CD4-positive, alpha-beta memory T cell (primary cell): Measurements from ENCODE around the gene PLEKHA7. TPM values are rescaled to one million over a fixed set of nuclear protein-coding genes. Genes with fewer than 3 reads are reported as not detected.

Experiments used
- CTCF ChIA-PET: fragments of 350-600 bp; sonication (Branson Sonifier 250); formaldehyde crosslinking; loops from one replicate; lab custom pipeline; 2021; ENCODE audit warnings: inconsistent platforms; ENCODE audit not compliant: partially characterized antibody; lab: Charles Lee
- POLR2A ChIA-PET: fragments of 350-600 bp; sonication (Branson Sonifier 250); formaldehyde crosslinking; loops from one replicate; lab custom pipeline; 2021; ENCODE audit not compliant: partially characterized antibody; lab: Charles Lee
- DNase-seq, 5 donors: peaks; one replicate each; pipeline versions ENCODE4 v3.0.0 to v3.0.0-alpha.2; 2020 to 2022; ENCODE audit warnings: mixed read lengths in 1 of 5
- H3K27ac ChIP-seq: one replicate; pipeline ENCODE4 v1.7.0; 2013; ENCODE audit warnings: low read depth, low read length
- H3K27me3 ChIP-seq: 2 replicates; pipeline ENCODE4 v1.7.0; 2013; ENCODE audit warnings: mild to moderate bottlenecking, low read length, moderate library complexity; ENCODE audit not compliant: insufficient read depth
- H3K36me3 ChIP-seq: 2 replicates; pipeline ENCODE4 v1.7.0; 2013; ENCODE audit warnings: mild to moderate bottlenecking, low read length, moderate library complexity; ENCODE audit not compliant: insufficient read depth
- H3K4me1 ChIP-seq: 2 replicates; pipeline ENCODE4 v1.7.0; 2013; ENCODE audit warnings: mild to moderate bottlenecking, low read length, moderate library complexity; ENCODE audit not compliant: insufficient read depth
- H3K4me3 ChIP-seq, 2 donors: one replicate each; pipeline ENCODE4 v1.7.0; 2013; ENCODE audit warnings: low read length in 2 of 2, mild to moderate bottlenecking in 1 of 2
- H3K9me3 ChIP-seq, 2 donors: one replicate each; pipeline ENCODE4 v1.7.0; 2013; ENCODE audit warnings: low read length in 2 of 2, control low read depth in 1 of 2; ENCODE audit not compliant: control insufficient read depth in 1 of 2
- H3K27ac Mint-ChIP-seq, 7 donors: one replicate each; pipeline ENCODE4 v1.8.0; 2020 to 2021; ENCODE audit warnings: mixed read lengths in 7 of 7, mild to moderate bottlenecking in 6 of 7, inconsistent platforms in 3 of 7, moderate library complexity in 3 of 7
- H3K27me3 Mint-ChIP-seq, 2 donors: one replicate each; pipeline ENCODE4 v1.8.0; 2020 to 2021; ENCODE audit warnings: mixed read lengths in 2 of 2
- H3K36me3 Mint-ChIP-seq, 2 donors: one replicate each; pipeline ENCODE4 v1.8.0; 2020 to 2021; ENCODE audit warnings: mixed read lengths in 2 of 2, inconsistent platforms in 1 of 2, mild to moderate bottlenecking in 1 of 2
- H3K4me1 Mint-ChIP-seq, 4 donors: one replicate each; pipeline ENCODE4 v1.8.0; 2020 to 2021; ENCODE audit warnings: mixed read lengths in 4 of 4, mild to moderate bottlenecking in 1 of 4
- H3K4me3 Mint-ChIP-seq, 8 donors: one replicate each; pipeline ENCODE4 v1.8.0; 2020 to 2021; ENCODE audit warnings: mixed read lengths in 8 of 8, mild to moderate bottlenecking in 7 of 8, moderate library complexity in 6 of 8, inconsistent platforms in 3 of 8
- H3K9me3 Mint-ChIP-seq, 8 donors: one replicate each; pipeline ENCODE4 v1.8.0; 2020 to 2021; ENCODE audit warnings: mixed read lengths in 8 of 8, mild to moderate bottlenecking in 5 of 8, inconsistent platforms in 3 of 8, moderate library complexity in 1 of 8
- intact Hi-C: fragments of 100-400 bp; cut with micrococcal nuclease; formaldehyde crosslinking; loops from one replicate; pipeline ENCODE4 v1.15.1; 2023
- polyA plus RNA-seq, 2 donors: library from polyadenylated mRNA; unstranded; fragments of 300-500 nt; fragmentation: Illumina TruSeq; gene quantifications; one replicate each; pipeline ENCODE4 v1.2.3, GENCODE V29; 2021
- total RNA-seq, 2 experiments: library from RNA; stranded (reverse); gene quantifications; one replicate each; pipeline ENCODE4 v1.2.3, GENCODE V29; 2021

Gene PLEKHA7
- total and polyA plus RNA-seq, 4 experiments from 2014 or later = 1.6 to 8.3 (median 6.0) TPM

- H3K4me3 Mint-ChIP-seq = no peak overlapping the region
- ChIA-PET CTCF (no interaction called here), POLR2A (interaction anchor here (0.6 to 0.7 kb wide), 2 partner anchors 10 to 70 kb away, joined by 3 to 4 read pairs; partner anchors contain the start of gene RPS13)
- no peaks in the 10 kb centered on the region for H3K4me1 Mint-ChIP-seq
- Histone ChIP-seq H3K4me3 (no peak overlapping the region), H3K4me1 (peaks cover 1% of the 10 kb centered on the region), H3K36me3 (no peaks in the 10 kb centered on the region), H3K27me3 (peaks cover 7% of the 10 kb centered on the region), H3K27ac (no peak overlapping the region), H3K9me3 (no peaks in the 10 kb centered on the region)
- no peaks in the 10 kb centered on the region for H3K27me3 Mint-ChIP-seq
- H3K9me3 Mint-ChIP-seq = no peaks in the 10 kb centered on the region
- H3K27ac Mint-ChIP-seq = no peak overlapping the region
- intact Hi-C loops = no loop called here
- no peak for DNase-seq
- peaks cover 2 to 6% of the 10 kb centered on the region in 2 donors for H3K36me3 Mint-ChIP-seq
These were observed 6.1 kb downstream of the PLEKHA7 start for GRCh38 chr11:17008099-17008498.

- Mint-ChIP-seq H3K27me3 (no peaks in the 10 kb centered on the region), H3K4me3 (no peak overlapping the region), H3K36me3 (peaks cover 2 to 6% of the 10 kb centered on the region in 2 donors), H3K27ac (no peak overlapping the region), H3K4me1 (no peaks in the 10 kb centered on the region), H3K9me3 (no peaks in the 10 kb centered on the region)
- Histone ChIP-seq H3K4me1 (no peaks in the 10 kb centered on the region), H3K27me3 (no peaks in the 10 kb centered on the region), H3K4me3 (no peak overlapping the region), H3K36me3 (no peaks in the 10 kb centered on the region), H3K9me3 (no peaks in the 10 kb centered on the region), H3K27ac (no peak overlapping the region)
- intact Hi-C loops = no loop called here
- CTCF ChIA-PET = interaction anchor here (1.0 kb wide), 1 partner anchor 9 kb away, joined by 3 read pairs; no protein-coding TSS in a partner anchor
- DNase-seq = no peak
- POLR2A ChIA-PET = interaction anchor here (1.0 kb wide), 1 partner anchor 9 kb away, joined by 4 read pairs; the partner anchor contains the start of gene PLEKHA7
These were observed 8.6 kb downstream of the PLEKHA7 start for GRCh38 chr11:17005646-17006045.

- intact Hi-C loops = no loop called here
- no peaks in the 10 kb centered on the region for H3K36me3 ChIP-seq
- H3K9me3 Mint-ChIP-seq = no peaks in the 10 kb centered on the region
- no peaks in the 10 kb centered on the region for H3K27me3 Mint-ChIP-seq
- ChIA-PET POLR2A (no interaction called here), CTCF (no interaction called here)
- H3K36me3 Mint-ChIP-seq = peaks cover 2 to 6% of the 10 kb centered on the region in 2 donors
- DNase-seq = no peak
- no peaks in the 10 kb centered on the region for H3K27me3 ChIP-seq
- no peak overlapping the region for H3K4me3 Mint-ChIP-seq
- H3K4me1 Mint-ChIP-seq = no peaks in the 10 kb centered on the region
- no peak overlapping the region for H3K4me3 ChIP-seq
- no peak overlapping the region for H3K27ac ChIP-seq
- H3K27ac Mint-ChIP-seq = no peak overlapping the region
- no peaks in the 10 kb centered on the region for H3K9me3 ChIP-seq
- H3K4me1 ChIP-seq = no peaks in the 10 kb centered on the region
These were observed 9.6 kb downstream of the PLEKHA7 start for GRCh38 chr11:17004486-17005148.

GRCh38 chr11:17003426-17003825 is 10.8 kb downstream of the PLEKHA7 start:
- Histone ChIP-seq H3K9me3 (no peaks in the 10 kb centered on the region), H3K27ac (no peak overlapping the region), H3K27me3 (no peaks in the 10 kb centered on the region), H3K4me1 (no peaks in the 10 kb centered on the region), H3K4me3 (no peak overlapping the region), H3K36me3 (no peaks in the 10 kb centered on the region)
- ChIA-PET POLR2A (no interaction called here), CTCF (no interaction called here)
- Mint-ChIP-seq H3K36me3 (peaks cover 0 to 6% of the 10 kb centered on the region in 2 donors), H3K27ac (no peak overlapping the region), H3K4me1 (no peaks in the 10 kb centered on the region), H3K4me3 (no peak overlapping the region), H3K9me3 (no peaks in the 10 kb centered on the region), H3K27me3 (no peaks in the 10 kb centered on the region)
- DNase-seq = no peak
- intact Hi-C loops = no loop called here

- no peaks in the 10 kb centered on the region for H3K27me3 ChIP-seq
- POLR2A ChIA-PET = no interaction called here
- no peak overlapping the region for H3K4me3 Mint-ChIP-seq
- H3K27ac Mint-ChIP-seq = no peak overlapping the region
- H3K4me1 Mint-ChIP-seq = no peaks in the 10 kb centered on the region
- no peak overlapping the region for H3K27ac ChIP-seq
- no peaks in the 10 kb centered on the region for H3K9me3 ChIP-seq
- H3K27me3 Mint-ChIP-seq = no peaks in the 10 kb centered on the region
- no peaks in the 10 kb centered on the region for H3K9me3 Mint-ChIP-seq
- intact Hi-C loops = no loop called here
- peaks cover 0 to 6% of the 10 kb centered on the region in 2 donors for H3K36me3 Mint-ChIP-seq
- CTCF ChIA-PET = no interaction called here
- H3K4me3 ChIP-seq = no peak overlapping the region
- no peak for DNase-seq
- no peaks in the 10 kb centered on the region for H3K4me1 ChIP-seq
- no peaks in the 10 kb centered on the region for H3K36me3 ChIP-seq
These were observed 11.7 kb downstream of the PLEKHA7 start for GRCh38 chr11:17002543-17002942.

GRCh38 chr11:17001806-17002205 is 12.4 kb downstream of the PLEKHA7 start:
- intact Hi-C loops = no loop called here
- no peaks in the 10 kb centered on the region for H3K27me3 ChIP-seq
- Mint-ChIP-seq H3K9me3 (no peaks in the 10 kb centered on the region), H3K27me3 (no peaks in the 10 kb centered on the region), H3K4me1 (no peaks in the 10 kb centered on the region), H3K27ac (no peak overlapping the region), H3K36me3 (peaks cover 0 to 6% of the 10 kb centered on the region in 2 donors), H3K4me3 (no peak overlapping the region)
- H3K27ac ChIP-seq = no peak overlapping the region
- DNase-seq = no peak
- H3K9me3 ChIP-seq = no peaks in the 10 kb centered on the region
- ChIA-PET POLR2A (no interaction called here), CTCF (interaction anchor here (1.2 kb wide), 1 partner anchor 13 kb away, joined by 3 read pairs; no protein-coding TSS in a partner anchor)
- no peaks in the 10 kb centered on the region for H3K4me1 ChIP-seq
- no peak overlapping the region for H3K4me3 ChIP-seq
- no peaks in the 10 kb centered on the region for H3K36me3 ChIP-seq

- H3K27ac Mint-ChIP-seq = no peak overlapping the region
- intact Hi-C loops = no loop called here
- H3K36me3 Mint-ChIP-seq = peaks cover 0 to 6% of the 10 kb centered on the region in 2 donors
- Histone ChIP-seq H3K27ac (no peak overlapping the region), H3K36me3 (no peaks in the 10 kb centered on the region), H3K4me1 (no peaks in the 10 kb centered on the region), H3K4me3 (no peak overlapping the region), H3K9me3 (no peaks in the 10 kb centered on the region), H3K27me3 (no peaks in the 10 kb centered on the region)
- no peak overlapping the region for H3K4me3 Mint-ChIP-seq
- no peaks in the 10 kb centered on the region for H3K9me3 Mint-ChIP-seq
- no peaks in the 10 kb centered on the region for H3K4me1 Mint-ChIP-seq
- ChIA-PET POLR2A (no interaction called here), CTCF (interaction anchor here (1.2 kb wide), 1 partner anchor 12 kb away, joined by 3 read pairs; no protein-coding TSS in a partner anchor)
- no peaks in the 10 kb centered on the region for H3K27me3 Mint-ChIP-seq
- no peak for DNase-seq
These were observed 13.2 kb downstream of the PLEKHA7 start for GRCh38 chr11:17000987-17001386.
